CD14-positive monocyte (primary cell): ENCODE results near the gene GALNS. TPM values are rescaled to one million over a fixed set of nuclear protein-coding genes. Genes with fewer than 3 reads are reported as not detected.

Source experiments
- DNase-seq, 3 donors: peaks; one replicate each; pipeline ENCODE4 v3.0.0-alpha.2; 2011 to 2022
- H2AFZ ChIP-seq: 2 replicates; pipeline ENCODE4 v1.6.0; 2012; ENCODE audit warnings: mild to moderate bottlenecking, low read depth, low read length, inconsistent platforms; ENCODE audit not compliant: insufficient read depth, poor library complexity, severe bottlenecking
- H3K27ac ChIP-seq, 2 donors: 1 replicate in 1 of 2; 2 replicates in 1 of 2; pipeline ENCODE4 v1.5.1; 2012 to 2013; ENCODE audit warnings: low read length in 2 of 2, control low read depth in 1 of 2, inconsistent platforms in 1 of 2, low read depth in 1 of 2, mild to moderate bottlenecking in 1 of 2
- H3K27me3 ChIP-seq, 2 donors: one replicate each; pipeline versions ENCODE4 v1.6.0 to v1.6.1; 2011 to 2013; ENCODE audit warnings: low read length in 2 of 2; ENCODE audit not compliant: control insufficient read depth in 2 of 2, insufficient read depth in 2 of 2
- H3K36me3 ChIP-seq, 2 donors: replicated peaks in 1 of 2; 1 replicate in 1 of 2; 2 replicates in 1 of 2; pipeline versions ENCODE4 v1.5.1 to v1.6.1; 2012 to 2013; ENCODE audit warnings: low read length in 2 of 2, control low read depth in 1 of 2, inconsistent platforms in 1 of 2, mild to moderate bottlenecking in 1 of 2; ENCODE audit not compliant: insufficient read depth in 2 of 2, control insufficient read depth in 1 of 2
- H3K4me1 ChIP-seq, 2 donors: 1 replicate in 1 of 2; 2 replicates in 1 of 2; pipeline versions ENCODE4 v1.5.1 to v1.6.1; 2012 to 2013; ENCODE audit warnings: low read length in 2 of 2, control low read depth in 1 of 2, inconsistent platforms in 1 of 2, mild to moderate bottlenecking in 1 of 2, moderate library complexity in 1 of 2; ENCODE audit not compliant: insufficient read depth in 2 of 2, control insufficient read depth in 1 of 2
- H3K4me2 ChIP-seq: replicated peaks from 2 replicates; pipeline ENCODE3; 2012; ENCODE audit warnings: low read length, moderate library complexity, mild to moderate bottlenecking; ENCODE audit not compliant: poor library complexity, severe bottlenecking; ENCODE audit errors: extremely low read depth
- H3K4me3 ChIP-seq, 3 experiments: fragments of 200-600 bp in 1 of 3; sonication (generic) in 1 of 3; replicated peaks in 1 of 3; 1 replicate in 2 of 3; 2 replicates in 1 of 3; pipeline ENCODE4 v1.5.1; 2011 to 2013; ENCODE audit warnings: low read length in 3 of 3, mild to moderate bottlenecking in 3 of 3, control low read depth in 2 of 3, low read depth in 2 of 3, inconsistent platforms in 1 of 3, moderate library complexity in 1 of 3
- H3K79me2 ChIP-seq: 2 replicates; pipeline ENCODE4 v1.6.0; 2012; ENCODE audit warnings: mild to moderate bottlenecking, control low read depth, inconsistent platforms, low read length, moderate library complexity; ENCODE audit not compliant: insufficient read depth
- H3K9ac ChIP-seq: 2 replicates; pipeline ENCODE4 v1.6.0; 2017; ENCODE audit warnings: low read length, mild to moderate bottlenecking; ENCODE audit not compliant: insufficient read depth, poor library complexity, severe bottlenecking
- H3K9me3 ChIP-seq, 2 donors: replicated peaks in 1 of 2; 1 replicate in 1 of 2; 2 replicates in 1 of 2; pipeline versions ENCODE4 v1.5.1 to v1.6.1; 2012 to 2013; ENCODE audit warnings: low read length in 2 of 2, control low read depth in 1 of 2; ENCODE audit not compliant: control insufficient read depth in 1 of 2, insufficient read depth in 1 of 2
- H4K20me1 ChIP-seq: 2 replicates; pipeline ENCODE4 v1.6.0; 2012; ENCODE audit warnings: mild to moderate bottlenecking, low read length, control low read depth, moderate library complexity; ENCODE audit not compliant: insufficient read depth
- H3K27ac Mint-ChIP-seq, 7 donors: one replicate each; pipeline ENCODE4 v1.8.0; 2020; ENCODE audit warnings: mild to moderate bottlenecking in 7 of 7, mixed read lengths in 7 of 7, moderate library complexity in 6 of 7, inconsistent platforms in 2 of 7
- H3K27me3 Mint-ChIP-seq, 3 donors: one replicate each; pipeline ENCODE4 v1.8.0; 2021 to 2022; ENCODE audit warnings: low read depth in 3 of 3, mild to moderate bottlenecking in 3 of 3, mixed read lengths in 3 of 3, moderate library complexity in 3 of 3, inconsistent platforms in 1 of 3
- H3K36me3 Mint-ChIP-seq, 2 donors: one replicate each; pipeline ENCODE4 v1.8.0; 2020; ENCODE audit warnings: mixed read lengths in 2 of 2, inconsistent platforms in 1 of 2, mild to moderate bottlenecking in 1 of 2
- H3K4me1 Mint-ChIP-seq: one replicate; pipeline ENCODE4 v1.8.0; 2020; ENCODE audit warnings: mild to moderate bottlenecking, mixed read lengths
- H3K4me3 Mint-ChIP-seq, 2 donors: one replicate each; pipeline ENCODE4 v1.8.0; 2020; ENCODE audit warnings: mild to moderate bottlenecking in 2 of 2, mixed read lengths in 2 of 2, moderate library complexity in 1 of 2
- H3K9me3 Mint-ChIP-seq, 7 donors: one replicate each; pipeline ENCODE4 v1.8.0; 2020 to 2022; ENCODE audit warnings: mixed read lengths in 7 of 7, mild to moderate bottlenecking in 6 of 7, moderate library complexity in 6 of 7, inconsistent platforms in 2 of 7
- CTCF ChIP-seq: fragments of 200-600 bp; IDR thresholded peaks from one replicate; pipeline ENCODE4 v1.8.0; 2022; ENCODE audit warnings: antibody characterized with exemption, mild to moderate bottlenecking
- WGBS: methylation state at CpG from one replicate; pipeline ENCODE4 v1.1.5; 2013; ENCODE audit warnings: missing lambda C conversion rate; ENCODE audit not compliant: insufficient coverage; 5-methylcytosine and 5-hydroxymethylcytosine counted together
- intact Hi-C, 2 donors: fragments of 100-400 bp; cut with micrococcal nuclease; formaldehyde crosslinking; loops; one replicate each; pipeline versions ENCODE4 v1.15.0 to v1.15.1; 2023
- polyA plus RNA-seq, 3 donors: library from polyadenylated mRNA; depleted of rRNA in 1 of 3; unstranded in 2 of 3; stranded (reverse) in 1 of 3; fragments of 300-500 nt in 2 of 3; fragments of >200 nt in 1 of 3; fragmentation: Illumina TruSeq in 2 of 3; gene quantifications; 1 replicate in 2 of 3; 2 replicates in 1 of 3; pipeline ENCODE4 v1.2.3, GENCODE V29; 2012 to 2021

The GALNS gene
- polyA plus RNA-seq, 3 donors, result 20.2 to 34.4 (median 32.2) TPM

GRCh38 chr16:88780142-88781062 is 76.3 kb downstream of the GALNS start:
- peak overlapping the region in 2 of 3 experiments; percentile 28 to 80 for H3K4me3 ChIP-seq
- H3K27me3 ChIP-seq, result no peaks in the 10 kb centered on the region
- TF ChIP-seq CTCF, result no peak
- peaks cover 75% of the 10 kb centered on the region for H4K20me1 ChIP-seq
- Mint-ChIP-seq H3K9me3 (no peaks in the 10 kb centered on the region), H3K36me3 (peaks cover 10 to 37% of the 10 kb centered on the region in 2 donors), H3K4me3 (peak overlapping the region; percentile 90 to 93), H3K27me3 (no peaks in the 10 kb centered on the region), H3K4me1 (peaks cover 67% of the 10 kb centered on the region), H3K27ac (peak overlapping the region; percentile 95 to 99 (median 98))
- intact Hi-C loops, result loop anchor here in 1 of 2 donors (5.0 to 10.0 kb wide), 3 partner anchors 77 to 1164 kb away; partner anchors contain the start of genes DEF8, GALNS and TRAPPC2L
- peaks cover 6 to 11% of the 10 kb centered on the region in 2 donors for H3K36me3 ChIP-seq
- DNase-seq, result no peak
- H3K9me3 ChIP-seq, result no peaks in the 10 kb centered on the region
- WGBS, result no CpG with 5 or more reads among the region's 13 CpGs
- no peak overlapping the region for H2AFZ ChIP-seq
- H3K4me2 ChIP-seq, result peak overlapping the region; percentile 90
- H3K27ac ChIP-seq, result peak overlapping the region; percentile 86 to 99
- peaks cover 89% of the 10 kb centered on the region for H3K79me2 ChIP-seq
- peaks cover 65 to 80% of the 10 kb centered on the region in 2 donors for H3K4me1 ChIP-seq
- H3K9ac ChIP-seq, result peak overlapping the region; percentile 84

- H3K4me2 ChIP-seq, result peak overlapping the region; percentile 90
- peaks cover 83% of the 10 kb centered on the region for H4K20me1 ChIP-seq
- WGBS, result 72% methylated on average over 24 of the region's 34 CpGs
- Mint-ChIP-seq H3K4me3 (peak overlapping the region; percentile 47 to 93), H3K36me3 (peaks cover 10 to 40% of the 10 kb centered on the region in 2 donors), H3K27ac (peak overlapping the region; percentile 95 to 99 (median 98)), H3K9me3 (no peaks in the 10 kb centered on the region), H3K27me3 (no peaks in the 10 kb centered on the region), H3K4me1 (peaks cover 72% of the 10 kb centered on the region)
- H3K79me2 ChIP-seq, result peaks cover 93% of the 10 kb centered on the region
- peak overlapping the region in 1 of 3 experiments; percentile 80 for H3K4me3 ChIP-seq
- peak overlapping the region; percentile 84 for H3K9ac ChIP-seq
- H2AFZ ChIP-seq, result no peak overlapping the region
- peaks cover 6 to 11% of the 10 kb centered on the region in 2 donors for H3K36me3 ChIP-seq
- H3K4me1 ChIP-seq, result peaks cover 71 to 84% of the 10 kb centered on the region in 2 donors
- no peak for TF ChIP-seq CTCF
- peak overlapping the region; percentile 86 to 99 for H3K27ac ChIP-seq
- no peaks in the 10 kb centered on the region for H3K9me3 ChIP-seq
- intact Hi-C loops, result loop anchor here in 1 of 2 donors (5.0 to 10.0 kb wide), 3 partner anchors 78 to 1165 kb away; partner anchors contain the start of genes DEF8, GALNS and TRAPPC2L
- DNase-seq, result no peak
- H3K27me3 ChIP-seq, result no peaks in the 10 kb centered on the region
Observed at GRCh38 chr16:88779406-88780141, 77.2 kb downstream of the GALNS start.
